CD4-positive, alpha-beta T cell treated with Interleukin-10 for 1 hour (primary cell): ENCODE results near the gene NDUFS5.
"Not testable (repeated sequence)": the region's sequence is repeated elsewhere in the genome, so short reads cannot be mapped to it uniquely, and the experiment has no call there.

Source experiments
- DNase-seq: peaks from one replicate; pipeline ENCODE4 v3.0.0-alpha.2; 2020

NDUFS5 gene

DNA sequence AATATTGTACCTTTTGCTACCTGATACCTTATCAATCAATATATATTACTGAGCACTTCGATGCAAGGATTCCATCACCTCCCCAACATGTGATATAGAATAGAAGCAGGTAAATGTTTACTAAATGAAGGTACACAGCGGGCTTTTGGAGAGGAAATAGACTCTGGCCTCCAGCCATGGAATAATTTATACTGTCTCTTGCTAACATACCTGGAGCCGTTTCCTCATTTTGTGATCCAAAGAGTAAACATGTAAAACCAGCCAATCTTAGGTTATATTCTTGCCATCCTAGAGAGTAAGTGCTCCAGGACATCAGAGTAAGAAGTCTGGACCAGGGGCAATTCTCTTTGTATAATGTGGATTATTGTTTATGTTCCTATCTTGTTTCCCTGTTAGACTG lies 39.4 kb downstream of the NDUFS5 start:
- no peak for DNase-seq

- DNase-seq: not testable (repeated sequence)
These were observed 42.1 kb downstream of the NDUFS5 start for GRCh38 chr1:39068227-39068626.

- DNase-seq: not testable (repeated sequence)
These were observed 45.4 kb downstream of the NDUFS5 start for GRCh38 chr1:39071557-39071956.

- no peak for DNase-seq
These were observed 50.1 kb downstream of the NDUFS5 start for GRCh38 chr1:39076127-39076798.

DNA sequence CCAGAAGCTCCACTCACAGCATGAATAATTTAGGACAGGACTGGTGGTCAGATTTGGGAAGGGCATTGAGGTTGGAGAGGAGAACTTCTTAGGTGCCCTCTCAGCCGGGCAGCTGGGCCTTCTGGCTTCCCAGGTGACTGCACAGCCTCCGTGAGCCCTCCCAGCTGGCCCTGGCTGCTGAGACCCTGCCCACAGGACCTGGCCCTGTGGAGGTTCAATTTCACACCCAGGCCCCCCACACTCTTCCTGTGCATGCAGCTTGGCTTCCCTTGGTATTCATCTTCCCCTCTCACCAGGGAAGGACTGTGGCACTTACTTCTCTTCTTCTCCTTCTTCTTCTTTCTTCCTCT lies 50.6 kb downstream of the NDUFS5 start:
- DNase-seq: no peak

GRCh38 chr1:39080269-39080826 lies 54.2 kb downstream of the NDUFS5 start:
- no peak for DNase-seq

GRCh38 chr1:39080831-39081270 lies 54.7 kb downstream of the NDUFS5 start:
- no peak for DNase-seq

DNA sequence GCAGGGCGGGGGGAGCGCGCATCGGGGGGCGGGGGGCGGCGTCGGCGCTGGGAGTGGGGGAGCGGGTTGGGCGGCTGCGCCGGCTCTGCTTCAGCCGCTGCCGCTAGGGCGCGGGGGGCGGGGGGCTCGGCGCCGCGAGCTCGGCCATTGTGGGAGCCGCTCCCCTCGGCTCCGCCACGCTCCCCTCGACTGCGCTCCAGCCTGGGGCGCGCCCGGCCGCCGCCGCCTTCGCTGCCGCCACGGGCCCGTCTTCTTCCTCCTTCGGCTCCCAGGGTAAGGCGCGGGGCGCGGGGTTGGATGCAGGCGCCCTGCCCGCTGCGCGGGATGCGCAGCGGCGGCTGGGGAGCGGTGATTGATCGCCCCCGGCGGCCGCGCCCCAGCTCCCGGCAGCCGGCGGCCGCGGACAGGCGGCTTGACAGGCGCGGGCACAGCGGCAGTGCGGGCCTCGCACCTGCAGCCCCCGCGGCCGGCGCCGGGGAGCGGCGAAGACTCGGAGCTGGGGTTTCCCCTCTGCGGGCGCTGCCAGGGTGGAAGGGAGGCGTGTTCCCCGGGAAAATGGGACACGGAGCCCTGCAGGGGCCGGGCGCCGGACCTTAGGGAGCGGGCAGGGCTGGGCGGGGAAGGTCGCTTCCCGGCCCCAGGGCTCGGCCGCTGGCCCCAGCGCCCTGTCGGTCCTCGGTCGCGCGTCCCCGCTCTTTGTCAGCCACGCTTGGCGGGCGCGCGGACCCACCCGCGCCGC lies 55.3 kb downstream of the NDUFS5 start:
- no peak for DNase-seq

DNA sequence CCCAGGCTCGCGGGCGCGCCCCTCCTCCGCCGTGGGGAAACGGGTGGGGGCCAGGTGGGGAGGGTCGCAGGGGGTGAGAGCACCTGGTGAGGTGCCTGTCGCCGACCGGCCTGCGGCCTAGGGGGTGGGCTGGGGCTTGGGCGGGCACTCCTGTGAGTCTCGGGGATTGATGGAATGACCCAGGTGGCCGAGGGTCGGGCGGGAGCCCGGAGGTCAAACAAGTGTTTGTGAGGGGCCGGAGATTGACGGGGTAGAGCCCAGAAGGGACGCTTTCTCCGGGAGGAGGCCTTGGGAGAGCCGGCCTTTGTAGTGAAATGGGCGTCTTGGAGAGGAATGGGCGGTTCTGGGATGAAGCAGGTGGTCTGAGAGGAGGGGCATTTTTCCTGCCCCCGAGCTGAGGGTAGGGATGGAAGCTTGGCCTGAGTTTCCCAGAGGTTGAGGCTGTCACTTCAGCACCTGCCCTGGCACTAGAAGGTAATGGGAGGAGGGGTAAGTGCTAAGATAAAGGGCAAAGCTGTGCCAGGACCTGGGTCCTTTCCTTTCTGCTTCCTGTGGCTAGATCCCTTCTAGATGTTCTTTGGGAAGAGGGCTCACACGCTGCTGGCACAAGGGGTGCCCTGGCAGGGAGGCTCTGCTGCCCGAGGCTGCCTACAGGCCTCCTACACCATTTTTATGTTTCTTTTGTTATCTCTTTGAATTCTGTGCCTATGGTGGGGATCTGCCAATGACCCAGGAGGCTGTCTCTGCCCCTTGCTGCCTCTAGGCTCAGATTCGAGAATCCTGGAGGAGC lies 56.1 kb downstream of the NDUFS5 start:
- DNase-seq: no peak

DNA sequence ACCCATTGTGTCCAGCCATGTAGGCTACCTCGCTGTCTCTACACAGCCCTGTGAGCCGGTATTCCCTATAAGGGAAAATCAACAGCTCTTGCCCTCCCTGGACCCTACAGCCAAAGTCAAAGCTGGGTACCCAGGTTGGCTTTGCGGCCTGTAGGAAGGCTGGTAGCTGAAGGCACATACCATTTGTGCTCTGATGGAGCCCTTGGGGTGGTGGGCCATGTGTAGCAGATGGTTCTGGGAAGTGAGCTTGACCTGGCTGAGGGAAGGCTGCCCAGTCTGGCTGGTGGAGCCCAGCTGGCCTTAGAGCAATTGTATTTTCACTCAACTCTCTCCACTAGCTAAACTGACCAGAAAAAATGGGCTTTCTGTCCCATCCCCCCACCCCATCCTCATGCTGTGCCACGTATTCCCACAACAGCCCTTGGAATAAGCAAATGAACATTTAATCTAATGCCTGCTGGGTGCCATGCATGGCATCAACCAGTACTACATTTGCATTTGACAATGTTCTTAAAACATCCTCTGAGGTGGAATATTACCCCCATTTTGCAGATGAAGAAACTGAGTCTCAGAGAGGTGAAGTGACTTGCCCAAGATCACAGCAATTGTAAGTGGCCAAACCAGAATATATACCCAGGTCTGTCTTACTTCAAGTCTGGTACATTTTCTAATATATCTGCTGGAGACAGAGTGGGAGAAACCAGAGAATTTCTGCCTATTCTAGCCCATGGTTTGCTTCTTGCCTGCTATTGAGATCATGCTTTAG lies 56.8 kb downstream of the NDUFS5 start:
- no peak for DNase-seq

- DNase-seq: no peak
These were observed 58.0 kb downstream of the NDUFS5 start for GRCh38 chr1:39084191-39084590.
